Activated CD4-positive, alpha-beta T cell treated with anti-CD3 and anti-CD28 coated beads, Interleukin-2, amount 10 ng/mL, durations not matched to agents 7 days and 5 days (primary cell): ENCODE data around the gene PANK1. TPM values are rescaled to one million over a fixed set of nuclear protein-coding genes. Genes with fewer than 3 reads are reported as not detected.

Source experiments
- CTCF ChIA-PET: fragments of 350-600 bp; sonication (Branson Sonifier 250); formaldehyde crosslinking; loops from one replicate; lab custom pipeline; 2021; ENCODE audit warnings: antibody characterized with exemption; lab: Charles Lee
- POLR2A ChIA-PET: fragments of 350-600 bp; sonication (Branson Sonifier 250); formaldehyde crosslinking; loops from one replicate; lab custom pipeline; 2021; ENCODE audit warnings: antibody characterized with exemption; lab: Charles Lee
- DNase-seq: peaks from one replicate; pipeline ENCODE4 v3.0.0-alpha.2; 2020
- H3K27ac Mint-ChIP-seq: one replicate; pipeline ENCODE4 v1.8.0; 2021; ENCODE audit warnings: mild to moderate bottlenecking, moderate library complexity, mixed read lengths
- H3K27me3 Mint-ChIP-seq: one replicate; pipeline ENCODE4 v1.8.0; 2021; ENCODE audit warnings: mixed read lengths
- H3K36me3 Mint-ChIP-seq: one replicate; pipeline ENCODE4 v1.8.0; 2021; ENCODE audit warnings: low read depth, mixed read lengths
- H3K4me1 Mint-ChIP-seq: one replicate; pipeline ENCODE4 v1.8.0; 2021; ENCODE audit warnings: mixed read lengths
- H3K4me3 Mint-ChIP-seq: one replicate; pipeline ENCODE4 v1.8.0; 2021; ENCODE audit warnings: mild to moderate bottlenecking, moderate library complexity, mixed read lengths
- H3K9me3 Mint-ChIP-seq: one replicate; pipeline ENCODE4 v1.8.0; 2021; ENCODE audit warnings: mixed read lengths
- total RNA-seq, 2 experiments: library from RNA; stranded (reverse); gene quantifications; one replicate each; pipeline ENCODE4 v1.2.3, GENCODE V29; 2021

Gene PANK1
- total RNA-seq: 1 to 10 TPM; 6.4 to 7.1 TPM

DNA sequence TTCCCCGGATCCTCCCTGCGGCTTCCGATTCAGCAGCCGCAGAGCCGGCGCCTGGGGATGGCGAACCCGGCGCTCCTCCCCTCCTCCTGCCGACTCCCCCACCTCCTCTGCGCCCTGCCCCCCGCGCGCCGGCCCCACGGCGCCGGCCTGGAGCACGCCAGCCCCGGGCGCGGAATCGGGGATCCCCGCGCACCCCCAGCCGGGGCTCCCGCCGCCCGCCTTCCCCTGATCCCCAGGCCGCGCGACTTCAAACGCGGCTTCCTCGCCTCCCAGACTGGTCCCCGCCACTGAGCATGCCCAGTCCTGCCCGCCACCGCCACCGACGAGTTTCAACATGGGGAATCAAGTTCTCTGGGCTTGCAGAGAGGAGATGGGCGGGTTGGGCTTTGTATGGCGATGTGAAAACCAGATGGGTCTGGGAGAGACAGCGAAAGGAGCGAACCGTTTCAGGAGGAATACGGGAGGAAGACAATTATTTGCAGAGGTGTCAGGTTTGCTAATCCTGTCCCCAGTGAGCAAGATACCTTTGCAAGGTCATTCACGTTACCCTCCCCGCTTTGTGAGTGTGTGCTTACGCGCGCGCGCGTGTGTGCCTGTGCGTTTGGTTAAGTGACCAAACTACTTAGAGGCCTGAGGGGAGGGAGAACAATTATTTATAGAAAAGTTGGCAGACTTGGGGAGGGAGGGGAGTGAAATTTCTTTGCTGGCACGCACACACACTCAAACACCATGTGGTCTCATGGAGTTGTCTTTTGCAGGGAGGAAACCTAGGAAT lies at the start of gene PANK1:
Gene PANK1 (minus strand): TSS at position 276 of the 775 bp plus-strand sequence. CDS start 351 bp downstream, outside the sequence.
- Mint-ChIP-seq H3K4me3 (no peak within 1 kb of the TSS), H3K36me3 (no peaks in the 10 kb centered on the region), H3K4me1 (peaks cover 15% of the 10 kb centered on the region), H3K27ac (peak within 1 kb of the TSS; percentile 71), H3K27me3 (peaks cover 26% of the 10 kb centered on the region), H3K9me3 (no peaks in the 10 kb centered on the region)
- DNase-seq: peak; percentile 78
- POLR2A ChIA-PET: no interaction called here
- CTCF ChIA-PET: no interaction called here

DNA sequence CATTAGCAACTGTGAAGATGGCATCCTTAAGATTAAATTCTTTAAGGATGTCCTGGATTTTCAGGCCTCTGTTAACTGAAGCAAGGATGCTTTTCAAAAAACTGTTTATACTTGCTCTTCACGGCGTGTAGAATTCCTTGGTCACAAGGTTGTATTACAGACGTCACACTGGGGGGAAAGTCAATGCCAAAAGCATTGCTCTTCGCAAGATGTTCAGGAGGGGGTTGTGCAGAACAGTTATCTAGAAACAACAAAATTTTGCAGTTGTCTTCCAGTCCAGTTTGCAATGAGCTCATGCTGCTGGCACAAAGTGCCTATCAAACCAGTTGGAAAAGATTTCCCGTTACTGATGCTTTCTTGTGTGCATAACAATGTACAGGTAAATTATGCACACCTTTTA lies 48.1 kb upstream of the PANK1 start:
- H3K36me3 Mint-ChIP-seq: no peaks in the 10 kb centered on the region
- POLR2A ChIA-PET: no interaction called here

DNA sequence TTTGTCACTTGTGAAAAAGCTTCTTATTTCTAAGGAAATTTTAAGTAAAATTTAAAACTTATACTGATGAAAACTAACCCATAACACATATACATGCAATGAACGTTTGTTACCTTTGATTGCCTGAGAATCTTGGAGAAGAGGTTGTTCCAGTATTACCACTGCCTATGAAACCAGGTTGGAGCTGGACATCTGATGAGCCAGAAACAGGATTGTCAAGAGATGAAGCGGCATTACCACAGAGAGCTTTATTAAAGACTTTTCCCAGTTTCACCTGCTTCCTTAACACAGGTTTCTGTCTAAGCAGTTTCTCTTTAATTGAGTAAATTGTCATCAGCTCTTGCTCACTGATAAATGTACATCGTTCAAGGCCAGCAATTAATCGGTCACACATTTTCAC lies 47.4 kb upstream of the PANK1 start:
- POLR2A ChIA-PET: no interaction called here
- Mint-ChIP-seq H3K4me1 (no peaks in the 10 kb centered on the region), H3K27ac (no peak overlapping the region), H3K27me3 (peaks cover 2% of the 10 kb centered on the region), H3K9me3 (no peaks in the 10 kb centered on the region), H3K4me3 (no peak overlapping the region), H3K36me3 (no peaks in the 10 kb centered on the region)
- DNase-seq: no peak
- CTCF ChIA-PET: interaction anchor here (1.6 kb wide), 1 partner anchor 9 kb away, joined by 4 read pairs; the partner anchor contains the start of gene KIF20B

More for the DNA sequence above, 48.1 kb upstream of the PANK1 start:
- no peaks in the 10 kb centered on the region for H3K4me1 Mint-ChIP-seq
- no peak overlapping the region for H3K4me3 Mint-ChIP-seq
- H3K27ac Mint-ChIP-seq: no peak overlapping the region
- no peaks in the 10 kb centered on the region for H3K9me3 Mint-ChIP-seq
- H3K27me3 Mint-ChIP-seq: no peaks in the 10 kb centered on the region
- DNase-seq: no peak
- CTCF ChIA-PET: interaction anchor here (0.9 kb wide), 1 partner anchor 49 kb away, joined by 3 read pairs; no protein-coding TSS in a partner anchor

DNA sequence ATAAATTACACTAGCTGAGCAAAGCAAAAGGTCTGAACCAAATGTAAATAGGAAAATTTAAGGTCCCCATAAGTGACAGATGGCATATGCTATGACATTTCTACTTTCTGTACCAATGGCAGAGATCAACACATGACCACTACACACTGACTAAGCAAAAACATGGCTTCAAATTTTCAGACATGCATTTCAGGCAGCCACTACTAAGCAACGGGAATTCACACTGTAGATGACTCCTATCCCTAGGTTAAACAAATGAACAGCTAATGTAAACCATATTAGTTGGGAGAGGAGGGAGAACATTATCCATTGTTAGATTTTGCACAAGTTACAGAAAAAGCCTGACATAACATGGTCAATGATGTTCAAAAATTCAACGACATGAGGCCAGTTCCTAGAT lies 45.0 kb upstream of the PANK1 start:
- Mint-ChIP-seq H3K9me3 (no peaks in the 10 kb centered on the region), H3K4me3 (no peak overlapping the region), H3K36me3 (no peaks in the 10 kb centered on the region), H3K4me1 (peaks cover 2% of the 10 kb centered on the region), H3K27ac (no peak overlapping the region), H3K27me3 (peaks cover 13% of the 10 kb centered on the region)
- DNase-seq: no peak
- ChIA-PET CTCF (no interaction called here), POLR2A (no interaction called here)

DNA sequence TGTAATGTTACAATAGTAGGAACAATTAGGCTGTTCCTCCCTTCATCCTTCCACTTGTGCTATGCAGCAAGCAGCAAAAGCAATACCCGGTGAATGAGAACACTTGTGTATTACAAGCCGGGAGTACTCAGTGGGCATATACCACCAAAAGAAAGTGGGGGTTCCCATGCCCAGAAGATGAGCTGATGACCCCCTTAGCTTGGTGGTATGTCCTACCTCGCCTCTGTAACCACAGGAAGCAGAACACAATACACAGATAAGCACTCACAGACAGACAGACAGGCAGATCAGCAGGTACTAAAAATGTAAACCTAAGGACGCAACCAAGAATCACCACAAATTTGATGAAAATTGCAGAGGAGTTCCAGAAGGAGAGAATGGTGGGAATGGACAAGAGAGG lies 40.9 kb upstream of the PANK1 start:
- peak overlapping the region; percentile 47 for H3K27ac Mint-ChIP-seq
- DNase-seq: no peak
- H3K4me1 Mint-ChIP-seq: peaks cover 2% of the 10 kb centered on the region
- POLR2A ChIA-PET: no interaction called here
- H3K36me3 Mint-ChIP-seq: no peaks in the 10 kb centered on the region
- no peak overlapping the region for H3K4me3 Mint-ChIP-seq
- H3K27me3 Mint-ChIP-seq: peaks cover 22% of the 10 kb centered on the region
- CTCF ChIA-PET: interaction anchor here (0.7 kb wide), 1 partner anchor 93 kb away, joined by 3 read pairs; no protein-coding TSS in a partner anchor
- H3K9me3 Mint-ChIP-seq: no peaks in the 10 kb centered on the region

DNA sequence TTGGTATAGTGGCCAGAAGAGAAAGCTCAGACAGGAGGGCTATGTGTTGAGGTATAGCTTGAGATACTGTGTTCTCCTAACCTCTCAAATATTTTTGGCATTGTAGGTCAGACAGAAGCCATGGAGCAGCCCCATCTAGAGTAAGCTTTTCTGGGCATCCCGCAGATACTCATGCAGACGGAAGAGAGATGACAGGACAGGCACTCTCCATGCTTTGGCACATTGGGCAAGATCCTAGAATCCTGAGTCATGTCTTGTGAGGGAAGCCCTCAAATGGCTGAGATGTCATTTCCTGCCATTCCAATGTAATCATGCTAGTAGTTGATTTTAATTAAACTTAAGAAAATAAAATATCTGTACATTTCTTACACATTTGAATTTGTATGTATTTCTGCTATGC lies 39.6 kb upstream of the PANK1 start:
- DNase-seq: no peak
- POLR2A ChIA-PET: no interaction called here
- no peaks in the 10 kb centered on the region for H3K36me3 Mint-ChIP-seq
- peaks cover 27% of the 10 kb centered on the region for H3K27me3 Mint-ChIP-seq
- H3K4me1 Mint-ChIP-seq: peaks cover 2% of the 10 kb centered on the region
- CTCF ChIA-PET: interaction anchor here (1.7 kb wide), 1 partner anchor 16 kb away, joined by 3 read pairs; no protein-coding TSS in a partner anchor
- no peak overlapping the region for H3K27ac Mint-ChIP-seq
- H3K9me3 Mint-ChIP-seq: no peaks in the 10 kb centered on the region
- H3K4me3 Mint-ChIP-seq: no peak overlapping the region

DNA sequence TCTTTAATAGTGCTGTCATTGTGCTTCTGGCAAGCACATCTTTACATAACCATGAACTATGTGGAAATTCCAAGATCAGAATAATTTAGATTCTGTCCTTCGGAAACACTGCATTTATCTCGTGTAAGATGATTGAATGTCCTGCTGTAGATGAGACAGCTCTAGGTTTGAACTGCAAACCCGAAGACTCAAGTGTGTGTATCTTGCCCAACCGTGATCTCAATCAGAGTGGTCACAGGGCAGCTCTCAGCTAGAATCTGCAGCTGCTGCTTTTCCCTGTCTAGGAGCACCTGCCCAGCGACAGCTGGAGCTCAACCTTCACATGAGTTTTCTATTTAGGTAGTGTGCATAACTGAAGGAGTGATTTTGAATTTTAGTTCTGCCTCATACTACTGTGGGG lies 38.8 kb upstream of the PANK1 start:
- H3K4me3 Mint-ChIP-seq: no peak overlapping the region
- H3K4me1 Mint-ChIP-seq: peaks cover 2% of the 10 kb centered on the region
- CTCF ChIA-PET: interaction anchor here (1.4 to 1.7 kb wide), 2 partner anchors 15 to 25 kb away, joined by 3 read pairs; no protein-coding TSS in a partner anchor
- no peaks in the 10 kb centered on the region for H3K9me3 Mint-ChIP-seq
- H3K27me3 Mint-ChIP-seq: peaks cover 27% of the 10 kb centered on the region
- no peak for DNase-seq
- no peaks in the 10 kb centered on the region for H3K36me3 Mint-ChIP-seq
- POLR2A ChIA-PET: no interaction called here
- H3K27ac Mint-ChIP-seq: no peak overlapping the region

DNA sequence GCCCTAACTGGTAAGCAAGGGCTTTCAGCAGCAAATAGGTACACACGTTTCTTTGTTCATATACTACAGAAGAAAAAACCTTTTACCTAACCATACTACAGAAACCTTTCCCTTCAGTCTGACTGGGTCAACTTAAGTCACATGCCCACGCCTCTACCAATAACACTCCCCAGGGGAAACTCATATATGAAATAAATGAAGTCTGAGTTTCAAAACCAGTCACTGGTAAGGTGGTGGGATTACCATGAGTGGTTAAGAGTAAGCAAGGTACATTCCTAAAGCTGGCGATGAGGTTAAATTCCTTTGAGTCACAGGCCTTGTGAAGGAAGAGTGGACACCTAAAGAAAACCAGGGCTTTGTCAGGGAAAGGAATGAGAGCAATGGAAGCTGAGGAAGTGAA lies 34.9 kb upstream of the PANK1 start:
- POLR2A ChIA-PET: no interaction called here
- H3K27me3 Mint-ChIP-seq: peaks cover 19% of the 10 kb centered on the region
- H3K36me3 Mint-ChIP-seq: no peaks in the 10 kb centered on the region
- H3K27ac Mint-ChIP-seq: no peak overlapping the region
- H3K9me3 Mint-ChIP-seq: no peaks in the 10 kb centered on the region
- H3K4me3 Mint-ChIP-seq: no peak overlapping the region
- H3K4me1 Mint-ChIP-seq: no peaks in the 10 kb centered on the region
- CTCF ChIA-PET: interaction anchor here (1.0 kb wide), 1 partner anchor 16 kb away, joined by 3 read pairs; no protein-coding TSS in a partner anchor
- DNase-seq: no peak

DNA sequence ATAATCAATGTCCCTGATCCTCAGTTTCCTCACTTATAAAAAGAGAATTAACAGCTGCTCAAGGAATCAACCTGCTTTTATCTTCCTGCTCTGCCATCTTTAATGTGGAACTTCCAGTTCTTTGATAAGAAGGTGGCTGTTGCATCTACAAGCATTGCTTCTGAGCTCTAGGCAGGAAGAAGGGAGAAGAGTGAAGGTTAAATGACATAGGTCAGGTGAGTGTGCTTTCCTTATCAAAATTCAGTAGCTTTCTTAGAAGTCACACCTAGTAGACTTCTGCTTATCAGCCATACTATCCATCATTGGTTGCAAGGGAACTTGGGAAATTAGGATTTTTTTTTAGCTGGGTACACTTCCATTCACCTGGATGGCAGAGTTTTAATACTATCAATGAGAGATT lies 32.3 kb upstream of the PANK1 start:
- Mint-ChIP-seq H3K4me3 (no peak overlapping the region), H3K27ac (no peak overlapping the region), H3K4me1 (no peaks in the 10 kb centered on the region), H3K36me3 (no peaks in the 10 kb centered on the region), H3K9me3 (no peaks in the 10 kb centered on the region), H3K27me3 (peaks cover 10% of the 10 kb centered on the region)
- CTCF ChIA-PET: interaction anchor here (1.2 kb wide), 1 partner anchor 9 kb away, joined by 3 read pairs; no protein-coding TSS in a partner anchor
- no peak for DNase-seq
- POLR2A ChIA-PET: no interaction called here

DNA sequence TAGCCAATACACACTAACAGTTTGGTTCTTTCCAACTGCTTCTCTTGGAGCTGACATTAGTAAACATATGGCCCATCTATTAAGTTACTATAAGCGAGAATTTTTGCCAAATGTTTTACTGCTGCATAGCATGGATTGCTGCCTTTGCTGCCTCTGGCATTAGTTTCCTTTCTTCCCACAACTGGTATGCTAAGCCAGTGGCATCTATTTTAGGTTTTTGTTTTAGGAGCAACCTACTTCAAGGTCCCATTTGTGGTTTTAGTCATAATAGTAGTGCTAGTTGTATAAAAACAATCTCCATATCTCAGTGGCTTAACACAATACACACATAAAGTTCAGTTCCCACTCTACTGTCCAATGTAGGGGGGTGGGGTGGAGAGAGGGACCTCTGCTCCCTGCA lies 25.9 kb upstream of the PANK1 start:
- POLR2A ChIA-PET: no interaction called here
- Mint-ChIP-seq H3K27me3 (peaks cover 14% of the 10 kb centered on the region), H3K27ac (no peak overlapping the region), H3K4me1 (no peaks in the 10 kb centered on the region), H3K9me3 (no peaks in the 10 kb centered on the region), H3K36me3 (no peaks in the 10 kb centered on the region), H3K4me3 (no peak overlapping the region)
- CTCF ChIA-PET: no interaction called here
- DNase-seq: no peak

DNA sequence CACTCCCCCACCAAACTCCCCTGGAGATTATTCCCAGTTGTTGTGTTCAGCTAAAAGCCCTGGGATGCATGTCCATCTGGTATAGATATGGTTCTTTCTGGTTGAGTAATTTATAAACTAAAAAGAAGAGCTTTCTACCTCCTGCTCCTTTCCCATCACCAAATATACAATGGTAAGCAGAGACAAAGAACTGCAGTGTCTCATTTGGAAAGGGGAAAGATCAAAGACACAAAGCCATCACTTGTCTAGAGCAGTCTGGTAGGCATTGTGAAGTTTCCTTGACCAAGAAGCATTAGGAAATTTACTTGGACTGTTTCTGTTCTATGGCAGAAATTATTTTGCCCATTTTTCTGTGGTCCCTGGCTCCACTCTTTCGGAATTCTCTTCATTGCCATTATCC lies 24.9 kb upstream of the PANK1 start:
- CTCF ChIA-PET: no interaction called here
- no peaks in the 10 kb centered on the region for H3K4me1 Mint-ChIP-seq
- H3K4me3 Mint-ChIP-seq: no peak overlapping the region
- H3K9me3 Mint-ChIP-seq: no peaks in the 10 kb centered on the region
- peaks cover 17% of the 10 kb centered on the region for H3K27me3 Mint-ChIP-seq
- DNase-seq: no peak
- POLR2A ChIA-PET: no interaction called here
- H3K36me3 Mint-ChIP-seq: no peaks in the 10 kb centered on the region
- no peak overlapping the region for H3K27ac Mint-ChIP-seq

DNA sequence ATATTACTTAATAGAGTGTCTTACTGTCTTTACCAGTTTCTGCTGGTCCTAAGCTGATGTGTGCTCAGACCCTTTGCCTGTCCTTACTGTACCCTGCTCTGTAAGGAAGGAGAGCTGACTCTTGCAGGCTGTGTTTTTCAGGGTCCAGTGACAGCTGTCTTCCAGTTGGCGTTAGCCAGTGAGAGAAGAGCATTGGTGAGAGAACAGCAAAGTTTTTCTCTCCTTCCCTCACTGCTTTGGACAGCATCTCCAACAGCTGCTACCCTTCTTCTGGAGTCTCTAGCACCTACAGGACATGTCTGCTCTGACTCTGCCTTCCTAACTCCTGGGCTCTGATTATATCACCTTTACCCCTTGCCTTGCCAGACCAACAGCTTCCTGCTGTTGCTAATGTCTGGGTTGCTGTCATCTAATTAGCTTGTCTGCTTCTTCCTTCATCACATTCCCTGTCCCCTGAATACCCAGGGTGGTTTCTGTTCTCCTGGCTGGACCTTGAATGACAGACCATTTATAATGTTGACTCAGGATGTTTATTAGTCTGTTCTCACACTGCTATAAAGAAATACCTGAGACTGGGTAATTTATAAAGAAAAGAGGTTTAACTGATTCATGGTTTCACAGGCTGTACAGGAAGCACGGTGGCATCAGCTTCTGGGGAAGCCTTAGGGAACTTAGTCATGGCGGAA lies 23.5 kb upstream of the PANK1 start:
- no peaks in the 10 kb centered on the region for H3K4me1 Mint-ChIP-seq
- no peak overlapping the region for H3K27ac Mint-ChIP-seq
- peaks cover 17% of the 10 kb centered on the region for H3K27me3 Mint-ChIP-seq
- no peak overlapping the region for H3K4me3 Mint-ChIP-seq
- ChIA-PET POLR2A (no interaction called here), CTCF (interaction anchor here (0.6 to 1.2 kb wide), 3 partner anchors 9 to 16 kb away, joined by 3 read pairs; no protein-coding TSS in a partner anchor)
- DNase-seq: no peak
- H3K36me3 Mint-ChIP-seq: no peaks in the 10 kb centered on the region
- no peaks in the 10 kb centered on the region for H3K9me3 Mint-ChIP-seq

DNA sequence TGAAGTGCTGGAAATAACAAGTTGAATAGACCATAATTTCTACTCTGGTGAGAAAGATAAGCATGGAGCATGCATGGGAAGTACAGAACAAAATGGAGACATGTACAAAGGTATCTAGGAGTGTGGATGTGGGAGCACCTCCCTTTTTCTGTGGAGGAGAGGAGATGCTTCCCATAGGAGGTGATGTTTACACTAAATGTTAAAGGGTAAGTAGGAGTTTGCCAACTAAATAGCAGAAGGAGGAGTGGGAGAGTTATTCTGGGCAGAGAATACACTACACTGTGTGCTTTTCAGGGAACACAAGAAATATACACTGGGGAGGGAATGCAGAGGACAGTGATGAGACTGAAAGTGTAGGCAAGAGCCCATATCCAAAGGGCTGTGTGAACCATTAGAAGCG lies 21.1 kb upstream of the PANK1 start:
- Mint-ChIP-seq H3K36me3 (no peaks in the 10 kb centered on the region), H3K9me3 (no peaks in the 10 kb centered on the region), H3K4me1 (no peaks in the 10 kb centered on the region), H3K27me3 (peaks cover 21% of the 10 kb centered on the region), H3K4me3 (no peak overlapping the region), H3K27ac (no peak overlapping the region)
- CTCF ChIA-PET: no interaction called here
- POLR2A ChIA-PET: no interaction called here
- DNase-seq: no peak
